GM19452 (cell line): ENCODE results near the gene ZNF587B.
"Not testable (repeated sequence)": the region's sequence is repeated elsewhere in the genome, so short reads cannot be mapped to it uniquely, and the experiment has no call there.

Experiments
- ATAC-seq: cut with Tn5 transposase; IDR thresholded peaks from one replicate; pipeline ENCODE4 v1.9.1; 2021; ENCODE audit not compliant: unreplicated experiment

Gene ZNF587B

GRCh38 chr19:57818378-57818777 lies 11.7 kb upstream of the ZNF587B start:
- no peak for ATAC-seq

GRCh38 chr19:57819475-57820148 lies 10.5 kb upstream of the ZNF587B start:
- peak; percentile 88 for ATAC-seq

GRCh38 chr19:57820599-57820998 lies 9.5 kb upstream of the ZNF587B start:
- ATAC-seq, result no peak

- not testable (repeated sequence) for ATAC-seq
Measured at GRCh38 chr19:57821095-57821494, 9.0 kb upstream of the ZNF587B start.

GRCh38 chr19:57821501-57821900 lies 8.6 kb upstream of the ZNF587B start:
- not testable (repeated sequence) for ATAC-seq

GRCh38 chr19:57823155-57823554 lies 6.9 kb upstream of the ZNF587B start:
- not testable (repeated sequence) for ATAC-seq

- not testable (repeated sequence) for ATAC-seq
Measured at GRCh38 chr19:57823608-57824007, 6.5 kb upstream of the ZNF587B start.

GRCh38 chr19:57825511-57825910 lies 4.6 kb upstream of the ZNF587B start:
- ATAC-seq, result no peak

- no peak for ATAC-seq
Measured at GRCh38 chr19:57829316-57829715, 783 bp upstream of the ZNF587B start.

GRCh38 chr19:57836991-57837390 lies 6.9 kb downstream of the ZNF587B start:
- not testable (repeated sequence) for ATAC-seq

- not testable (repeated sequence) for ATAC-seq
Measured at GRCh38 chr19:57838622-57839191, 8.6 kb downstream of the ZNF587B start.

- ATAC-seq, result no peak
Measured at GRCh38 chr19:57841122-57841763, 11.1 kb downstream of the ZNF587B start.

GRCh38 chr19:57847164-57847563 lies 17.1 kb downstream of the ZNF587B start:
- ATAC-seq, result not testable (repeated sequence)

GRCh38 chr19:57849162-57849665 lies 19.1 kb downstream of the ZNF587B start:
- peak; percentile 15 for ATAC-seq

- ATAC-seq, result peak; percentile 94
Measured at GRCh38 chr19:57849666-57850473, 19.8 kb downstream of the ZNF587B start, which contains the start of gene ZNF587. Gene ZNF587 (plus strand): TSS chr19:57849859. CDS start chr19:57850039, 180 bp downstream.

- ATAC-seq, result no peak
Measured at GRCh38 chr19:57850553-57851017, 20.5 kb downstream of the ZNF587B start.

- not testable (repeated sequence) for ATAC-seq
Measured at GRCh38 chr19:57851812-57852603, 21.9 kb downstream of the ZNF587B start.

- ATAC-seq, result not testable (repeated sequence)
Measured at GRCh38 chr19:57854117-57854516, 24.0 kb downstream of the ZNF587B start.

GRCh38 chr19:57862351-57862750 lies 32.3 kb downstream of the ZNF587B start:
- not testable (repeated sequence) for ATAC-seq

GRCh38 chr19:57867868-57868492 lies 37.9 kb downstream of the ZNF587B start:
- no peak for ATAC-seq
